GM12801 (cell line): ENCODE data around the gene ASNSD1.

Experiments
- CTCF ChIP-seq: IDR thresholded peaks from one replicate; pipeline ENCODE4 v1.5.1; 2011; ENCODE audit warnings: control low read depth; ENCODE audit not compliant: insufficient read length; ENCODE audit errors: extremely low read depth

ASNSD1 gene

GRCh38 chr2:189681903-189682302 lies 20.6 kb downstream of the ASNSD1 start:
- no peak for TF ChIP-seq CTCF

GRCh38 chr2:189683348-189683747 lies 22.1 kb downstream of the ASNSD1 start:
- TF ChIP-seq CTCF: no peak

GRCh38 chr2:189684811-189685210 lies 23.6 kb downstream of the ASNSD1 start:
- no peak for TF ChIP-seq CTCF

GRCh38 chr2:189685540-189686229 lies 24.4 kb downstream of the ASNSD1 start:
- TF ChIP-seq CTCF: no peak

- TF ChIP-seq CTCF: no peak
Observed at GRCh38 chr2:189696223-189696622, 35.0 kb downstream of the ASNSD1 start.

GRCh38 chr2:189698020-189698887 lies 37.0 kb downstream of the ASNSD1 start:
- no peak for TF ChIP-seq CTCF

GRCh38 chr2:189700681-189701080 lies 39.4 kb downstream of the ASNSD1 start:
- no peak for TF ChIP-seq CTCF
